ENCODE measurements around the gene CASP6. TPM values are rescaled to one million over a fixed set of nuclear protein-coding genes. Genes with fewer than 3 reads are reported as not detected.
"Not testable (repeated sequence)": the region's sequence is repeated elsewhere in the genome, so short reads cannot be mapped to it uniquely, and the experiment has no call there.

The CASP6 gene
- total RNA-seq, 1 donor from 2014 or later, result 11.4 TPM

DNA sequence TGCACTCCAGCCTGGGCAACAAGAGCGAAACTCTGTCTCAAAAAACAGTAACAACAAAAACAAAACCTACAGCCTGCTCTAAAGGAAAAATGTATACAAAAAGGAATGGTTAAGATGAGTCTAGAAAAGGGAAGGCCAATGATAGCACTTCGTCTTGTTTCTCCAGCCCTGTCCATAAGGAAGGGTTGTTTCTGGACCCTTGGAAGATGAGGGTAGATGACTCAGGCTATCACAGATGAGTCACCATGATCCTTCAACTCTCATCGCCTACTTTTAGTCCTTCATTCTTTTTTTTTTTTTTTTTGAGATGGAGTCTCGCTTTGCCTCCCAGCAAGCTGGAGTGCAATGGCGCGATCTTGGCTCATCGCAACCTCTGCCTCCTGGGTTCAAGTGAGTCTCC lies 17.8 kb upstream of the CASP6 start:
- no peak for DNase-seq (ENCODE audit: low spot score)

DNA sequence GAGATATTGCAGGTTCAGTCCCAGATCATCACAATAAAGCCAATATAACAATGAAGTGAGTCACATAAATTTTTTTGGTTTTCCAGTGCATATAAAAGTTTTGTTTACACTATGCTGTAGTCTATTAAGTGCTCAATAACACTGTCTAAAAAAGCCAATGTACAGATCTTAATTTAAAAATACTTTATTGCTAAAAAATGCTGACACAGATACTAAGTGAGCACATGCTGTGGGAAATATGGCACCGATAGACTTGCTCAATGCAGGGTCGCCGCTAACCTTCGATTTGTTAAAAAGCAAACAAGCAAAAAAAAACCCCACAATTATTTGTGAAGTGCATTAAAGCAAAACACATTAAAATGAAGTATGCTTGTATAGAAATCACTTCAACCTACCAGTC lies 16.4 kb upstream of the CASP6 start:
- DNase-seq (ENCODE audit: low spot score), result no peak

DNA sequence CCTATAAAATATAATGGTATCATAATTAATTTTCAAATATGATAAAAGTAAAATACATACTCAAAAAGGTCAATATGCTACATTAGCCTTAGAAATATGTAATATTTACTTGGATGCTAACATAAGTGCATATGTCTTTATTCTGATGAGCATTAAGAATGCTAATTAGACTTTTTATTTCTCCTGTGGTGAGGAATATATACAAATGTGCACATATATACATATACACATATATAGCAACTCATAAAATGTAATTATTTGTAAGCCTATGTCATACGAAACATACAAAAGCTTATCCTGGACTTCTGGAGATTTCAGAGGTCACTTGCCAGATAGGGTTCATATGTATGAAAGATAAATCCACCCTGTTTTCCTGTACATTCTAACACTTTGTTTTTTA lies 15.5 kb upstream of the CASP6 start:
- no peak for DNase-seq (ENCODE audit: low spot score)

DNA sequence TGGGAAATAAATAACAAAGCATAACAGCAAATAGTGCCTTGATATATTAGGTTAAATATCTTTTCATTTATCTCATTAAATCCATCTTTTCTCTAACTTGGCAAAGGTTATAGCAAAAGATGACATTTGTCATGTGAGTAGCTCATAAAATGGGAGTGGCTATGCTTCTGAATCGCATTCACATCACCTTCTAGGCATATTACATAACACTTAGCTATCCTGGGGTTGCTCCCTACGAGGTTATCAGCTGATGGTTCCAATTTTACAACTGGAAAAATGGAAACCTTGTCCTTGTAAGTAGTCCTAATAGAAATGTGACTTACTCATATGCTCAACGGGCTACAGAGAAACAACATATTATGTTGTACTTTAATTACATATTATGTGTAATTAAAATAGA lies 10.3 kb upstream of the CASP6 start:
- no peak for DNase-seq (ENCODE audit: low spot score)

DNA sequence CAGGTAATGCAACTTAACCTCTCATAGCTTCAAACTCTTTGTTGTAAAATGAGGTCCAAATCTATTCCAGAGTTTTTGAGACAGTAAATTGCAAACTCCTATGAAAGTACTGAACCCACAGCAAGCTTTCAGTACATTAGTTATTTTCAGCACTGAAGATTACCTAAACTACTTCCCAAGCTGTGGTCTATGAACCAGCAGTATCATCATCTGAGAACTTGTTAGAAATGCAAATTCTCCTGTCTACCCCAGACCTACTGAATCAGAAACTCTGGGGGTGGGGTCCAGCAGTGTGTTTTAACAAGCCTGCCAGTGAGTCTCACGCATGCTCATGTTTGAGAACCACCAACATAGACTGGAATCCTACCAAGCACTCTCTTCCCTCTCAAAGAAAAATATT lies 5.7 kb upstream of the CASP6 start:
- DNase-seq (ENCODE audit: low spot score), result no peak

DNA sequence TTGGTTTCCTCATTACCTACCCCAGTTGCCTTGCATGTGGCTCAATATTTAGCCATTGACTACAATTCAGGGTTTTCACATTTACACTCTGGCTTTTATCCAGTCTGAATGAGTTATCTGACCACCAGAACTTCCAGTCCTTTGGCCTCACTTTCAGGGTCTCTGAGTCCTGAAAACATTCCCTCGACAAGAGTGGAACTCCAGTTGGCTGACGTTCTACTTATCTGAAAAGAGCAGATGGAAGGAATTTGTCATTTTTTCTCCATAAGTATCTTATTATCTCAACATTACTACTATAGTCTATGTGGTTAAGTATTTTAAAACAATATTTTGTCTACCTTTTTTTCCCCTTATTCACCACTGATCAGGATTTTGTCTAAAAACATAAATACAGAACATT lies 5.2 kb upstream of the CASP6 start:
- no peak for DNase-seq (ENCODE audit: low spot score)

DNA sequence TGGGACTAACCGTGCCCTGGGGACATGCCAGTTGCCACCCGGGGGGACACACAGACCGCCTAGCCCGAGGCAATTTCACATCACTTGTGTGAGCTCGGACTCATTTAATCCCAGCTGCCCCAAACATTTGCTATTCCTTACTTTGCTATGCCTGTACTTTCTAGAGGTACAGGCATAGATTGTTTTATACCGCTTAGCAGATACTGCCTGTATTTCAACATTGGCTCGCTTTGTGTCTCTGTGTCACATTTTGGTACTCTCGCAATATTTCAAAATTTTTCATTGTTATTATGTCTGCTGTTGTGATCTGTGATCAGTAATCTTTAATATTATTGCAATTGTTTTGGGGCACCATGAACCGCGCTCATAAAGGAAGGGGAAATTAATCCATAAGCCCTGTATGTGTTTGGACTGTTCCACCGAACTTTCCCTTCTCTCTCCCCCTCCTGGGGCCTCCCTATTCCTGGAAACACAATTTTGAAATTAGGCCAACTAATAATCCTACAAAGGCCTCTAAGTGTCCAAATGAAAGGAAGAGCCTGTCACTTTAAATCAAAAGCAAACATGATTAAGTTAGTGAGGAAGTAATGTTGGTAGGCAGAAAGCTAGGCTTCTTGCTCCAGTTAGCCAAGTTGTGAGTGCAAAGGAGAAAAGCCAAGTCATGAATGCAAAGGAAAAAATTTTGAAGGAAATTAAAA lies 568 bp upstream of the CASP6 start:
- DNase-seq (ENCODE audit: low spot score), result no peak

DNA sequence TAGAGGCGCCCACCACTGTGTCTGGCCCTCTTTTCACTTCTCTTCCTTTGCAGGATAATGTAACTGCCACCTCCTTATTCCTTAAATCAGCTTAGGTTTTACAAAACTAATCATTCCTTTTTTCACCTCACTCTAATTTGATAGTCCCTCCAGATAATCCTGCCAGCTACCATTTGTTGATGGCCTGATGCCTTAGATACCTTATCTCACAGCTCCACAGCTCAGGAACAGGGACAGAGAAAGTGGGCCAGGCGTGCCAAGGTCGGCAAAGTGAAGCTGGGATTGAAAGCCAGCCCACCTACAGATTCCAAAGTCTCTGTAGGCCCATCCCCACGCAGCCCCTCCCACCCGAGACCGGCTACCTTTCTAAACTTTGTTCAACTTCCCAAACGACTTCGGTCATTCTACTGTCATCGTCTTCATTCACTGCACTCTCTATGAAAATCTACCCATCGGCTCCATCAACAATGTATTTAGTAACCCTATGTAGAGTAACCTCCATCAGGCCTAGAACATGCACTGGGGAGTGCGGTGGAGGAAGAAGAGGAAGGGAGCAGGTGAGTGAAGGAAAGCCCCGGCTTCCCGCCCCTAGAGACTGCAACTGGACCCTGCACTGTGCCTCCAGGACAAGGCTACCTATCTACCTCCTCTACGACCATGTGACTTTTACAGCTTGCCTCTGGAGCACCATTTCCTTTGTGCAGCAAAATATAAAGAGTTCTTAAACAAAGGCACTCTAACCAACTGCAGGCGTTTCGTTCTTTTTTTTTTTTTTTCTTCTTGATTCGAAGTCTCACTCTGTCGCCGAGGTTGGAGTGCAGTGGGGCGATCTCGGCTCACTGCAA lies 1.5 kb downstream of the CASP6 start:
- DNase-seq (ENCODE audit: low spot score), result no peak

DNA sequence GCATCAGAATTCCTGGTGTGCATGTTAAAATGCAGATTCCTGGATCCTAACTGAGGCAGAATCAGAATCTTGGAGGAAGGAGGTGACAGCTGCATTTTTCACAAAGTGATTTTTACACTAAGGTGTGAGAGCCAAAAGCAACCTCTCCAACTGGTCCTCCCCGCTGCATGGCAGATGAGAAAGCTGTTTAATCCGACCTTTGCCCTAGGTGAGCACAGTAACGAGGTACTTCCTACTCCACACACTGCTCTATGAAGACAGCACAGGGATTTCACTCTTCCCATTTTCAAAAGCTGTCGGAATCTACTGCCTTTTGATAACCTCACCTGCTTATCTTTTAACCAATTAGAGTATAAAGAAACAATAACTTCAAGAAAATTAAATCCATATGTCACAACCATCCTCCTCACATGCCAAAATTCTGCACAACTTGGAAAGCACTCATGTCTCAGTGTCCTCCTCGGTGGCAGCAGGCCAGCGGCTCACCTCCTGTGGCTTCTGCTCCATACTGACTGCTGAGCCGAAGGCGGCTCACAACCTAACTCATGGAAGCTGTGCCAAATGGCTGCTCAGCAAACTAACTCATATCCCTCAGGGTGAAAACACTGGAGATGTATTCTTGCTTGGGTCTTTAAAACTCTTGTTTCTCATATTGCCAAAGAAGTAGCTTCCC lies 3.6 kb downstream of the CASP6 start:
- no peak for DNase-seq (ENCODE audit: low spot score)

DNA sequence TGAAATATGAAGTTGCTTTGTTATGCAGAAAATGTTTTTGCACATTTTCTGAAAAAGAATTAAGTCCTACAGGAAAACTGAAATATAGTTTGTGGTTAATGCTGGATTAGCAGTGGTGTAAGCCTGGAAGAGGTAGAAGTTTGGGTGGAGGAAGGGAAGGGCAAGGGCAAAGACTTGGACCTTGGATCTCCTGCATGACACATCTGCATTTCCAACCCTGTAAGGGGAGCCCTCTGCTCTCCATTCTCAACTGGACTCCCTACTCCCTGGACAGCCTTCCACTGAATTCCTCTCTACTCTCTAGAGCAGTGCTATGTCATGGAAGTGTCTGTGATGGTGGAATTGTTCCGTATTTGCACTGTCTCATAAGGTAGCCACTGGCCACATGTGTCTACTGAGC lies 4.6 kb downstream of the CASP6 start:
- DNase-seq (ENCODE audit: low spot score), result no peak

DNA sequence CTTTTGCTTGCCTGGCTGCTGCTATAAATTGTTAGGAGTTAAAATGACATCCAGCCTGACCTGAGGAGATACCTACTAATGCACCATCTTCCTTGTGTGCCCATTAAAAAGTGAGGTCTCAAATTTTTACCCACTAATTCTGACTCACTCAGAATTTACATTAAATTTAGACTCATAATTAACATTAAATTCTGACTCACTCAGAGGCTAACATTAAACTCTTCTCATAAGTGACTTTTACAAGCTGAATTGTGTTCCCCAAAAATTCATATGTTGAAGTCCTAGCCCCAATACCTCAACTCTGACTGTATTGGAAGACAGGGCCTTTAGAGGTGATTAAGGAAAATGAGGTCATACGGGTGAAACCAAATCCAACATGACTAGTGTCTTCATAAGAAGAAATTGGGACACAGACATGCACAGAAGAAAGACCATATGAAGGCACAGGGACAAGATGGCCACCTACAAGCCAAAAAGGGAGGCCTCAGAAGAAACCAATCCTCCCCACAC lies 11.8 kb downstream of the CASP6 start:
- DNase-seq (ENCODE audit: low spot score), result no peak

DNA sequence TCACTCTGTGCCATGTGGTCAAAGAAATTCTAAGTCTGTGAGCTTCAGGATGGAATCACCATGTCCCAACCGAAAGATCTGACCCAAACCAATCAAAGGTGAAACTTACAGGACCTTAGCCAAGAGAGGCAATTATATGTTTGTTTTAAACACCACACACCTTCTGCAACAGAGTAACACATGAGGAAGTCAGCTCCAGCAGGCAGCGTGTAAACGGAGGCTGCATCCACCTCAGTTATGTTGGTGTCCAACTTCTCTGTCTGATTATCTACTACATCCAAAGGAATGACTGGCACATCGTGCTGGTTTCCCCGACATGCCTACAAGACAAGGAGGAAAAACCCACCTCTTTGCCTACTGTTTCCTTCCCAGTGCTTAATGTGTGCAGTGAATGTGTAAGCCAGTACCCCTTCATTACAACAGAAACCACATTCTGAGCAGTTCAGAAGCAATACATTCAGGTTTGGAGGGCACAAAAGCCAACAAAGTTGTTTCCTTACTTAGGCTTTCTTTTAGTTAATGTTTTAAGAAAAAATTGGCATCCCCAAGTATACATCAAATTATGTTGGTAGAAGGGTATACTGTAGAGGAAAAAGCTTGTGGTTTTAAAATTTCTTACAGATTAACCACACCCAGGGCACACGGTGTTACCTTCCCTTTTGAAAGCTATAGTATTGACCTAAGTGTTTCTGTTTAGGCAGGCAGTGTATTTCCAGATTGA lies 12.4 kb downstream of the CASP6 start:
- no peak for DNase-seq (ENCODE audit: low spot score)

DNA sequence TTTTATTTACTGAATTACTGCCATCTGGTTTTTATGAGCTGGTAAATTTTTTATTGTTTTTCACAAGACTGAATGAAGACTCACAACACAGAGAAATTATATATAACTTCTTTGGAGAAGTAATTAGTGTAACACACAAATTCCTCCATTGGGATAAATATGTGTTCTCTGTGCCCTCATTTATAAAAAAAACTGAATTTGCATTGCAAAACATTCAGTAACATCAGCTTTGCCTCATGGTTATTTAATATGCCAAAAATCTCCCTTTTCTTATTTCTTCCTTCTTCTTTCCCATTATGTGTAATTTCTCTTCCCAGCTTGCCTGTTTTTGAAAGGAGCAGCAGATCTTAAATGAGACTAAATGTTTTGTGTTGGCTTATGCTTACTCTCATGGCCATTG lies 18.5 kb downstream of the CASP6 start:
- DNase-seq (ENCODE audit: low spot score), result no peak

DNA sequence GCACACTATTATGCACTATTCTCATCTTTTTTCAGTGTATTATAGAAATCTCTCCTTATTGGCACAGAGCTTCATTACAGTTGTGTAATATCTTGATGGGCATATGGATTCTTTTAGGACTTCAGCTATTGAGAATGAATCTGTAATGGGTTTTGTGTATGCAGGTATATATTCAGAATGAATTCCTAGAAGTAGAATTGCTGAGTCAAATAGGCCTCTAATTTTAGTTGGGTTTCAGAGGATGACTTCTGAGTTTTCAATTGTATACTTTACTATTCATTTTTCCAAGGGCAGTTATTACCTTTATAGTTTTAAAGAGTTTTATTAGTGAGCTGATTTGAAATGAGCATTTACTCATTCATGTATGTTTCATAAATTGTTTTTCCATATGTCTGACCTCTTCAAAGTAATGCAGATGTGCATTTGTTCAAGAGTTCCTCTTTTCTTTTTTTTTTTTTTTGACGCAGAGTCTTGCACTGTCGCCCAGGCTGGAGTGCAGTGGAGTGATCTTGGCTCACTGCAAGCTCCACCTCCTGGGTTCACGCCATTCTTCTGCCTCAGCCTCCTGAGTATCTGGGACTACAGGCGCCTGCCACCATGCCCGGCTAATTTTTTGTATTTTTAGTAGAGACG lies 19.5 kb downstream of the CASP6 start:
- DNase-seq (ENCODE audit: low spot score), result no peak

DNA sequence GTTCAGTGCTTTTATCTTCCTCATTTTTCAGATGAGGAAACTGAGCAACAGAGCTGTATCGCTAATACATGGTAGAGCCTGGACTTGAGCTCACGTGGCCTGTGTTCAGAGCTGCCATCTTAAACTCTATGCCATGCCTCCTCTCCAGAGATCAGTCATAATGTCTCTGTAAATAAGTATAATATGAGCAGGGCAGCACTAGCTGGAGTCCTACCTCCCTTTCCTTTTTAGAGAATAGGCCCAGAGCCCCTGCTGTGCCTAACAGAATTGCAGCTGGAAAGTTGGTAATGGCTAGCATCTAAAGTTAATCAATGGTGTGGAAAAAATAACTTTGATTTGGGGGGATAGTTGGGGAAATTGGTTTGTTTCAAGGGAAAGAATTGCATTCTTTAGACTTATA lies 20.4 kb downstream of the CASP6 start:
- no peak for DNase-seq (ENCODE audit: low spot score)

DNA sequence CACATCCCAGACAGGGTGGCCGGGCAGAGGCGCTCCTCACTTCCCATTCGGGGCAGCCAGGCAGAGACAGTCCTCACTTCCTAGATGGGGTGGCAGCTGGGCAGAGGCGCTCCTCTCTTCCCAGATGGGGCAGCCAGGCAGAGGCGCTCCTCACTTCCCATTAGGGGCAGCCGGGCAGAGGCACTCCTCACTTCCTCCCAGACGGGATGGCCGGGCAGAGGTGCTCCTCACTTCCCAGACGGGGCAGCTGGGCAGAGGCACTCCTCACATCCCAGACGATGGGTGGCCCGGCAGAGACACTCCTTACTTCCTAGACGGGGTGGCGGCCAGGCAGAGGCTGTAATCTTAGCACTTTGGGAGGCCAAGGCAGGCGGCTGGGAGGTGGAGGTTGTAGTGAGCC lies 24.3 kb downstream of the CASP6 start:
- not testable (repeated sequence) for DNase-seq (ENCODE audit: low spot score)

DNA sequence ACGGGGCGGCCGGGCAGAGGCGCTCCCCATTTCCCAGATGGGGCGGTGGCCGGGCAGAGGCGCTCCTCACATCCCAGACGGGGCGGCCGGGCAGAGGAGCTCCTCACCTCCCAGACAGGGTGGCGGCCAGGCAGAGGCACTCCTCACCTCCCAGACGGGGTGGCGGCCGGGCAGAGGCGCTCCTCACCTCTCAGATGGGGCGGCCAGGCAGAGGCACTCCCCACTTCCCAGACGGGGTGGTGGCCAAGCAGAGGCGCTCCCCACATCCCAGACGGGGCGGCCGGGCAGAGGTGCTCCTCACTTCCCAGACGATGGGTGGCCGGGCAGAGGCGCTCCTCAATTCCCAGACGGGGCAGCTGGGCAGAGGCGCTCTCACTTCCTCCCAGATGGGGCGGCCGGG lies 24.8 kb downstream of the CASP6 start:
- not testable (repeated sequence) for DNase-seq (ENCODE audit: low spot score)

DNA sequence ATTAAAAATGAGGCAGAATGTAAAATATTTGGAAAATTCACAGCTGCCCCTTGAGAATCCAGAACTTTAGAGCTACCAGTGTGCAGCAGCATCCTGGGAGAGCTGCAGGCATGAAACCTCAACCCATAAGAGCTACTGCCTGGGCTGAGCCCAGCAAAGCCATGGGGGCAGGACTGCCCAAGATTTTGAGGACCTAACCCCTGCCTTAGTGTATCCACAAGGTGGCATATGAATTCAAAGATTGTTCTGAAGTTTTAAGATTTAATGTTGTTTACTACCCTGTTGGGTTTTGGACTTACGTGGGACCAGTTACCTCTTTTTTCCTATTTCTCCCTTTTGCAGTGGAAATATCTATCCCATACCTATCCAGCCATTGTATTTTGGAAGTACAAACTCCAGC lies 26.4 kb downstream of the CASP6 start:
- DNase-seq (ENCODE audit: low spot score), result no peak

DNA sequence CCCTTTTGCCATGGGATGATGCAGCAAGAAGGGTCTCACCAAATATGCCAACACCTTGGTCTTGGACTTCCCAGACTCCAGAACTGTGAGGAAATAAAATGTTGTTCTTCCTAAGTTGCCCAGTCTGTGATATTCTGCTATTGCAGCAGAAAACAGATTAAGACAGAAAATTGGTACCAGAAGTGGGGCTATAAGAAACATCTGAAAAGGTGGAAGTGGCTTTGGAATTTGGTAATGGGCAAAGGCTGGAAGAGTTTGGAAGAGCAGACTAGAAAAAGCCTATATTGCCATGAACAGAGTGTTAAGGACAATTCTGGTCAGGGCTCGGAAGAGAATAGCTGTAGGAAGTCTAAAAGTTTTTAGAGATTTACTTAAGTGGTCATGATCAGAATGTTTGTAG lies 27.4 kb downstream of the CASP6 start:
- DNase-seq (ENCODE audit: low spot score), result no peak

DNA sequence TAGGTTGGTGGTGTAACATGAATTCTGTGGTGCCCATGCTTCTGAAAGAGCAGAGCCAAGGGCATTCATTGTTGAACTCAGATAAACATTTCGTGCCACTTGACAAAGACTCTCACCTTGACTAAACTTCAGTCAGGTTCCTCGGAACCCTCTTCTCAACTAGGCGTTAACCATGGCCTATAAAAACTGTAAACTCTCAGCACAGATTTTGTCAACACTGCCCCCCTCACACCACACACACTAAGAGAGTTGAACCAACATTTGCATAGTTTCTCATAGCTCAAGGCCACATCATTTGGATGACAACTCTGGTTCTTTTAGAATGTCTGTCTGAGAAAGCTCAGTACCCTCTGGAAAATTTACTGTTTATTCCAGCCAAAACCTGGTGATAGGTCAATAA lies 28.1 kb downstream of the CASP6 start:
- DNase-seq (ENCODE audit: low spot score), result no peak

DNA sequence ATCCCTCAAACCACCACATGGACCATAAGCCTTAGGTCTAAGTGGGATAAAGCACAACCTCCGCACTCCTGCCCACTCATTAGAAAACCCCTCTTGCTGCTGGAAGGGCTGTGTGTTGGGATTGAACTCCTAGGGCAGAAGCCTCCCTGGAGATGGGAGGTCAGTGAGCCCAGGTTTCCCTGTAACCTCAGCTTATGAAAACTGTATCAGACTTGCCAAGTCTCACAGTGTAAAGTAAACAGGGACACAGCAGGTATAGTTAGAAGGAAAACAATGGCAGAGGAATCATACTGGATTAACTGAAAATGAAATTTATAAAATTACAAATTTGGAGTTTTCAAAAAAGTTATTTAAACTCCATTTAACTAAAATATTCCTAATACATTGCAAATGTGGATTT lies 29.9 kb downstream of the CASP6 start:
- no peak for DNase-seq (ENCODE audit: low spot score)

All from mesenteric fat pad (tissue), 1 donor.